Mucosa of rectum (tissue), 2 donors: Measurements from ENCODE around the gene SYNGAP1.
A peak's percentile ranks its signal among the peaks of the same experiment; 100 is the strongest.

ENCODE experiments used
- H3K27ac ChIP-seq, 2 donors: one replicate each; pipeline ENCODE4 v1.7.0; 2013; ENCODE audit warnings: inconsistent platforms in 2 of 2, low read depth in 2 of 2, low read length in 2 of 2
- H3K27me3 ChIP-seq, 2 donors: one replicate each; pipeline ENCODE4 v1.7.0; 2013; ENCODE audit warnings: low read length in 2 of 2; ENCODE audit not compliant: control insufficient read depth in 2 of 2, insufficient read depth in 2 of 2
- H3K36me3 ChIP-seq, 2 donors: one replicate each; pipeline ENCODE4 v1.7.0; 2013; ENCODE audit warnings: low read length in 2 of 2; ENCODE audit not compliant: control insufficient read depth in 2 of 2, insufficient read depth in 2 of 2
- H3K4me1 ChIP-seq, 2 donors: one replicate each; pipeline ENCODE4 v1.7.0; 2013; ENCODE audit warnings: low read length in 2 of 2, mild to moderate bottlenecking in 1 of 2; ENCODE audit not compliant: control insufficient read depth in 2 of 2, insufficient read depth in 2 of 2
- H3K4me3 ChIP-seq, 2 donors: one replicate each; pipeline ENCODE4 v1.7.0; 2013; ENCODE audit warnings: low read length in 2 of 2
- H3K9ac ChIP-seq, 2 donors: one replicate each; pipeline ENCODE4 v1.7.0; 2013; ENCODE audit warnings: low read length in 2 of 2, low read depth in 1 of 2, mild to moderate bottlenecking in 1 of 2
- H3K9me3 ChIP-seq, 2 donors: one replicate each; pipeline ENCODE4 v1.7.0; 2013; ENCODE audit warnings: low read length in 2 of 2; ENCODE audit not compliant: control insufficient read depth in 2 of 2
- donor health status: healthy.
- donor health status: Normal muscosa, but diverticular disease.

SYNGAP1 gene

DNA sequence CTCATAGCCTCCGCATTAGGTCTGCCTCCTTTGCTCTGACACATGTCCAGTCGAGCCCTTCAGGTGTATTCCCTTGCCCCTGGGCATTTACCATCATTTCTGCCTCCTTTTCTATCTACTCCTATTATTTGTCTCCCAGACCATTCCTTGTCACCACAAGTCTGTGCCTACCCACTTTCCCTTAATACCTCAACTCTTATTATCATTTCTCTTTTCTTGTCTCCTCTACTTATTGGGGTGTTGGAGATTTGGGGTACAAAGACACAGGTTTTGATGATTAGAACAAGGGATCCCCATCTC, 1.4 kb downstream of the SYNGAP1 start:
- Histone ChIP-seq H3K4me1 (peaks cover 33 to 34% of the 10 kb centered on the region in 2 donors), H3K9me3 (no peaks in the 10 kb centered on the region), H3K36me3 (peaks cover 0 to 3% of the 10 kb centered on the region in 2 donors), H3K9ac (no peak overlapping the region), H3K27ac (no peak overlapping the region), H3K27me3 (no peaks in the 10 kb centered on the region), H3K4me3 (no peak overlapping the region)

DNA sequence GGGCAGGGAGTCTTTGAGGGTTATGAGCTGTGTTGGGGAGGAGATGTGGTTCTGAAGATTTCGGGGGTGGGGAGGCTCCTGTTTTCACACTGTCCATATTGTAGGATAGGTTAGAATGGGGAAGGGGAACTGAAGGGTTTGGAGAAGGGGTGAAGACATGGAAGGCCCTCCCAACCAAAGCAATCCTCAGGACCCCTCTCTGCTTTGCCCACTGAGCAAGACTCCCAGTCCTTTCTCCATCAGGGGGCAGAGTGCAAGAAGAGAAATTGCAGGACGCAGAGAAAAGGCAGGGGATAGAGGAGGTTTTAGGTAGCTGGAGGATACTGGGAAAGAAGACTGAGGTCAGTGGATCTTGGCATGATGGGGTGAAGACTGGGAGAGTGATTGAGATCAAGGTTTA, 3.9 kb downstream of the SYNGAP1 start:
- Histone ChIP-seq H3K27ac (no peak overlapping the region), H3K4me3 (no peak overlapping the region), H3K36me3 (no peaks in the 10 kb centered on the region), H3K27me3 (no peaks in the 10 kb centered on the region), H3K4me1 (peaks cover 27 to 29% of the 10 kb centered on the region in 2 donors), H3K9me3 (no peaks in the 10 kb centered on the region), H3K9ac (no peak overlapping the region)

DNA sequence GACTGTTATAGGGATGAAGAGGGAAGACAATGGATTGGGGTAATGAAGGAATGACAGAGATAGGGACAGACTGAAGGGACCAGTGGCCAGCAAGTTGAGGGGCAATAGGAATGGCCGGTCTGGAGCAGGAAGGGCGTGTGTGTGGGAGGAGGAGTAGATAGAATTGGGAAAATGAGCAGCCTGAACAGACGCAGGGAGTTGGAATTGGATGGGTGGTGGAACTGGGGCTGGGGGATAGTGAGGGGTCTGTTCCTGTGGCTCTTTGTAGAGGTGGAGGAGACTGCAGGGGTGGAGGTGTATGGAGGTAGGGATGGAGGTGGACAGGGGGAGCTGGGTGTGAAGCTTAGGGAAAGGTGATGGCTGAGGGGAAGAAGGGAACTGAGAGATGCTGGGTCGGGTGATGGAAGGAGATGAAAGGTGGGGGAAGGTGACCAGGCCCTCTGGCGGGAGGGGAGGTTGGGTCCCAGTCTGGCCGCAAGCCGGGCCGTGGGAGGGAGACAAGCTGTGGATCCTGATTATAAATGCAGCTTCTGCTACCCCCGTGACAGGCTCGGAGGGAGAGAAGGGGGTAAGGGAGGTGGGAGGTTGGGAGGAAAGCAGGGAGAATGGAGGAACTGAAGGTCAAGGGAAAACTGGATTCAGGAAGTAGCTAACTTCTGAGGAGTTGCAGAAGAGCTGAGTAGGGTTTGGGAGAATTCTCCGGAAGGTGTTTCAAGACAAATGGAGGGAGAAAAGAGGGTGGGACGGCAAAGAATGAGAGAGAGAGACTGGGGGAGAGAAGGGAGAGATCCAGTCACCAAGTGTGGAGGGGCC, 5.2 kb downstream of the SYNGAP1 start:
- H3K4me3 ChIP-seq, result peak overlapping the region; percentile 70 to 86
- no peaks in the 10 kb centered on the region for H3K9me3 ChIP-seq
- no peaks in the 10 kb centered on the region for H3K36me3 ChIP-seq
- peak overlapping the region; percentile 80 to 91 for H3K9ac ChIP-seq
- H3K27ac ChIP-seq, result peak overlapping the region; percentile 89 to 92
- no peaks in the 10 kb centered on the region for H3K27me3 ChIP-seq
- H3K4me1 ChIP-seq, result peaks cover 25 to 29% of the 10 kb centered on the region in 2 donors

DNA sequence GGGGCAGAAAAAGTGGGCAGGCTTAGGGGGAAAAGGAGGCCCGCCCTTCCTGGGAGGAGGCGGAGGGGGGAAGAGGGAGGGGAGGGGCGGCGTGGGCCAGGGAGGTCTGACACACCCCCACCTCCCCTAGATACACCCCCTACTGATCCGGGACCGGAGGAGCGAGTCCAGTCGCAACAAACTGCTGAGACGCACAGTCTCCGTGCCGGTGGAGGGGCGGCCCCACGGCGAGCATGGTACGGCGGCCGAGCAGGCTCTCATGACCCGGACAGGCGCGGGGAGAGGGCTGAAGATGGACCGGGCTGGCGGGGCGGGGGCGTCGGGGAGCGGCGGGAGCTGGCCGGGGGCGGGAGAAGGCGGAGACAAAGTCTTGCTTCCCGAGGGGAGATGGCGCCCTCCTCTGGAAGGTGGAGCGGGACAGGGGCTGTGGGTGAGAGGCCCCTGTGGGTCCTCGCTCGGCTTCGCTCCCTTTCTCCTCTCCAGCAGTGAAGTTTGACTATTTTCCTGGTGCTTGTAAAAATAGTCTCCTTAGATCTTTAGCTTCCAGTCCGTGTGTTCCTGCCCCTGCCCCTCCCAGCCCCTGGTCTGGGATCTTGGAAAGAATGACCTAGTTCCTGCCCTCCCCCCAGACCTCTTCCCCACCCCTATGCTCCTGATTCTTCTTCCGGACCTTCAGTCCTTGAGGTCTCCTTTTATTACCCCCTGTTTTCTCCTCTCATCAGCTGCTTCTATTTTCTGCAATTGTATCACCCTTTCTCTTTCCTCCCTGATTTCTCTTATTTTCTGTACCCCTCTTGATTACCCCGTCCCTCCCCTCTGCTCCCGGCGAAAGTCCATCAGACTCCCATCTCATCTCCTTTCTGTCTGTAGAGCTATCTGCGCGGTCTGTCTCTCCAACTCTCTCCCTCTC, 6.1 kb downstream of the SYNGAP1 start:
- peaks cover 25 to 32% of the 10 kb centered on the region in 2 donors for H3K4me1 ChIP-seq
- H3K27ac ChIP-seq, result peak overlapping the region; percentile 89 to 92

DNA sequence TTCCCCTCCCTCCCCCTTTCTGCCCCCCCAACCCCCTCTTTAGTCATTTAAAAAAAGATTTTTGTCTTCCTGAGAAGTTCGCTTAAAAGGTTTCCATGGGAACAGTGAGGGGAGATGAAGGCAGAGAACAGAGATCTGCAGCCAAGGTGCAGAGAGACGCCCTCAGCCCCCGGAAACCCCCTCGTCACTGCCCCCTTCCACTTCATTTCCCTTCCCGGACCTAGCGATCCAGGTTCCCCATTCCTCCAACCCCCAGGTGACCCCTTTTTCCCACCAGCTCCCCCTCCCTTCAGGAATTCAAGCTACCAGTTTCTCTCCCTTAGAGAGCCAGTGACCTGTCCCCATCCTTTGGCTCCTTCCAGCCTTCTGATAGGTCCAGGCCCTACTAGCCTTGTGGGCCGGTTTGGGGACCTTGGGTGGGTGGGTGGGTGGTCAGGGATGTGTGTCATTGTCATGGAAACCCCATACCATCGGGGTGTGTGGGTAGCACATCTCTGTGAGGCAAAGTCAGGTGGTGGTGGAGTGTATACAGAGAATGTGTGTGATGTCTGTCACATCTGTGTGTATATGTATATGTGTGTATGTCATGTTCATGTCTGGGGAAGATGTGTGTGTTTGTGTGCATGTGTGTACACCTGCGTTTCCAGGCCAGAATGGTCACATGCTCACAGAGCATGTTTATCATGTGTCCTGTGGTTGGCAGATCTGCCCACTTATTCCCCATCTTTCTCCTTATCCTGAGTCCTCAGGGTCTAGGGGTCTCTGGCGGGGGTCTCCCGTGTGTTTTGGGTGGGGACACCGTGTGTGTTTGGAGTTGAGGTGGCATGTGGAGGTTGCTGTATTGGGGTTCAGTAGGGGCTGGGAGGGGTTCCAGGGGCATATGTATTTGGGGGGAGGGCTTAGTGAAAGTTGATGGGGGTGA, 7.0 kb downstream of the SYNGAP1 start:
- Histone ChIP-seq H3K4me3 (peak overlapping the region; percentile 70 to 86), H3K9me3 (no peaks in the 10 kb centered on the region), H3K27ac (peak overlapping the region; percentile 89 to 92), H3K27me3 (no peaks in the 10 kb centered on the region), H3K4me1 (peaks cover 30 to 33% of the 10 kb centered on the region in 2 donors), H3K9ac (peak overlapping the region; percentile 58 to 70), H3K36me3 (no peaks in the 10 kb centered on the region)

More for the DNA sequence above, 6.1 kb downstream of the SYNGAP1 start:
- Histone ChIP-seq H3K9me3 (no peaks in the 10 kb centered on the region), H3K9ac (peak overlapping the region; percentile 80 to 91), H3K36me3 (no peaks in the 10 kb centered on the region), H3K4me3 (peak overlapping the region; percentile 70 to 86), H3K27me3 (no peaks in the 10 kb centered on the region)

DNA sequence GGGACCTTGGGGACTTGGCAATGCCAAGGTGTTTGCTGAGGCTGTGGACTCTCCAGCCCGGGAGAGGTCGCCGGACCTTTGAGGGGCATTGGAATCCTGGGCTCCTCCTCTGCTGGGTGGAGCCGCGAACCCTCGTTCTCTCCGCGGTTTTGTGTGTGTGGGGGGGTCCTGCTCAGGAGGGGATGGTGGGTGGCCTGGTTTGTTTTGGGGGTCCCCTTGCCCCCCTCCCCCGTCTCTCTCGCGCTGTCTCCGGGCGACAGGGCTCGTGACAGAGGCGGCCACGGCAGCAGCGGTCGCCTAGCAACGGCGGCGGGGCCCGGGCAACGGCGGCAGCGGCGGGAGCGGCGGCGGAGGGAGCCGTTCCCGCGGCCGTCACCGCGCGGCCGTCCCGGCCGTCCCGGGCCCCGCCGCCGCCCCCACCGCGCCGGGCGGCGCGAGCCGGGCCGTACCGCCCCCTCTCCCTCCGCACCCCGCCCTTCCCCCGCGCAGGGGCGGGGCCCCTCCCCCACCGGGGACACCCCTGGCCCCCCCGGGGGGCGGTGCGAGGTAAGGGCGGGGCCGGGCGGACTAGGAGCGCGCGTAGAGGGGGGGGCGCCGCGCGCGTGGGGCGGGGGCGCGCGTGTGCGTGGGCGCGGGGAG, 7.8 kb downstream of the SYNGAP1 start:
- Histone ChIP-seq H3K9ac (peak overlapping the region; percentile 58 to 70), H3K36me3 (no peaks in the 10 kb centered on the region), H3K27me3 (no peaks in the 10 kb centered on the region), H3K4me3 (peak overlapping the region; percentile 55 to 72), H3K9me3 (no peaks in the 10 kb centered on the region), H3K27ac (peak overlapping the region; percentile 26 to 56), H3K4me1 (peaks cover 30 to 33% of the 10 kb centered on the region in 2 donors)

DNA sequence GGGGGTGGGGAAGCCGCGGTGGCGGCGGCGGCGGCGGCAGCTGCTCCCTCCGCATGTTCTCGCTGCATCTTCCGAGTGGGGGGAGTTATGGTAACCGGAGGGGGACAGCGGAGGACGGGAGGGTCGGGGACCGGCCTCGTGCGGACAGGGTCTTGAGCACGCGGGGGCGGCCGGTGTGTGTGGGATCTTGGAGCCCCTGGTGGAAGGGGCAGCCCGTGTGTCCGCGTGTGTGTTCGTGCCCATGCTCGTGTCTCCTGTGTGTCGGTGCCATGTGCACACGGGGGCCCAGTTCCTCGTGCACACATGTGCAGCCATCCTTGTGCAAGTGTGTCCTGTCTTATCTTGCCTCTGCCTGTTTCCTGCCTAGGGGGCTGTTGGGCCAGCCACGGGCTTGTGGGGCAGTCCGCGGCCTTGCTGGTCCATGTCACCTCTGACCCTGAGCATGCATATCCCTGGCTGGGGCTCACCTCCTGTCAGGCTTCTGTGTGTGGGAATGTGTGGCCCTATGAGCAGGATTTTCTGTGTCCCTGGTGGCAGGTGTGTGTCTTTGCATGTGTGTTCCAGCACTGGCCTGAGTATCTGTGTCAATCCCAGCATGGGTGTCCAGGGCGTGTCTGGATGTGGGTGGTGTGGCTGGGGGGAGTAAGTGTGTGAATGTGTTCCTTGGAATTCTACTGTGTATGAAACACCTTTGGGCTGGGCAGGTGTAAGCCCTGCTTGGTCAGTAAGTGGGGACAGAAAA, 8.5 kb downstream of the SYNGAP1 start:
- Histone ChIP-seq H3K27ac (peak overlapping the region; percentile 39 to 56), H3K36me3 (no peaks in the 10 kb centered on the region), H3K4me1 (peaks cover 30 to 33% of the 10 kb centered on the region in 2 donors), H3K9me3 (no peaks in the 10 kb centered on the region), H3K4me3 (peak overlapping the region; percentile 40 to 66), H3K27me3 (no peaks in the 10 kb centered on the region), H3K9ac (peak overlapping the region; percentile 17 to 58)

DNA sequence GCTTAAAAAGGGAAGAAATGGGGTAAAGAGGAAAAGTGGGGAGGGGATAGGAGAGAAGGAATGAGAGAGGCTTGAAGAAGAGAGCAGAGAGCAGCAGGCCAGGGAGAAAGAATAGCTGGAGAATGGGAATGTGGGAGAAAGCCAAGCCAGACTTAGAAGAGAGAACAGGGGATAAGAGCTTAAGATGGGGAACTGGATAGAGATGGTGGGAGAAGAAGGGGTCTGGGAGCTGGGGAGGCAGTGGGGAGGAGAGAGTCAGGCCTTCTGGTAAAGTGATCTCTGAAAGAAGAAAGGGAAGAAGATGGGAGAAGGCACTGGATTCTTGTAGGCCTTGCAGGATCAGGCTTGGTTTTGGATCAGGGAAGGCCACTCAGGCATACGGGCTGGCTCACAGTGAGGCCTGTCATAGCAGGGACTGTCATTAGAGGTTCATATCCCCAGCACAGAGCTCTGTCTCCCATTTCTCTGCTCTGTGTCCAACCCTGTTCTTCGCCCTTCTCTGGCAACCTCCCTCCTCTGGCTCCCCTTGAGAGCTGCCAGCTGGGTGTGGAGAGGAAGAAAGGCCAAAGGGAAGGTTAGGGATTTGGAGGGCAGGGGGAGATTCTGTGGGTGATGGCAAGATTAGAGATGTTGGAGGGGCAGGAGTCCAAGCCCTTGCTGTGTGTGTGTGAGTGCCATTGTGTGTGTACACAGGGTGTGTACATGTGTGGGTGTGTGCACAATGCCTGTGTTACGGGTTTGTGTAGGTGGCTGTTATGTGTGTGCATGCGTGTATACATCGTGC, 9.3 kb downstream of the SYNGAP1 start:
- Histone ChIP-seq H3K27me3 (no peaks in the 10 kb centered on the region), H3K9ac (peak overlapping the region; percentile 1 to 17), H3K4me3 (no peak overlapping the region), H3K4me1 (peaks cover 30 to 33% of the 10 kb centered on the region in 2 donors), H3K27ac (peak overlapping the region; percentile 43 to 56), H3K36me3 (no peaks in the 10 kb centered on the region), H3K9me3 (no peaks in the 10 kb centered on the region)
